Mesodermal cell (in vitro differentiated cells): ENCODE data around the gene ARF6.
"Not testable (repeated sequence)": the region's sequence is repeated elsewhere in the genome, so short reads cannot be mapped to it uniquely, and the experiment has no call there.

Experiments used
- H3K27ac ChIP-seq: 2 replicates; pipeline ENCODE4 v1.7.0; 2013; ENCODE audit warnings: mild to moderate bottlenecking, low read depth, low read length, moderate library complexity; ENCODE audit not compliant: severe bottlenecking
- H3K36me3 ChIP-seq: 2 replicates; pipeline ENCODE4 v1.7.1; 2013; ENCODE audit warnings: mild to moderate bottlenecking, low read length, moderate library complexity; ENCODE audit not compliant: control insufficient read depth, insufficient read depth
- H3K4me1 ChIP-seq: one replicate; pipeline ENCODE4 v1.7.1; 2013; ENCODE audit warnings: mild to moderate bottlenecking, low read length; ENCODE audit not compliant: insufficient read depth, control insufficient read depth, poor library complexity, severe bottlenecking
- H3K4me3 ChIP-seq: 2 replicates; pipeline ENCODE4 v1.7.0; 2013; ENCODE audit warnings: low read length, control low read depth, mild to moderate bottlenecking; ENCODE audit not compliant: insufficient read depth, poor library complexity, severe bottlenecking; ENCODE audit errors: extremely low read depth
- H3K9me3 ChIP-seq: 2 replicates; pipeline ENCODE4 v1.7.1; 2013; ENCODE audit warnings: mild to moderate bottlenecking, low read length, moderate library complexity; ENCODE audit not compliant: control insufficient read depth
- WGBS, 2 experiments: methylation state at CpG; one replicate each; pipeline ENCODE4 v1.1.5; 2013; ENCODE audit warnings: missing lambda C conversion rate in 2 of 2; ENCODE audit not compliant: insufficient coverage in 2 of 2; 5-methylcytosine and 5-hydroxymethylcytosine counted together

The ARF6 gene

DNA sequence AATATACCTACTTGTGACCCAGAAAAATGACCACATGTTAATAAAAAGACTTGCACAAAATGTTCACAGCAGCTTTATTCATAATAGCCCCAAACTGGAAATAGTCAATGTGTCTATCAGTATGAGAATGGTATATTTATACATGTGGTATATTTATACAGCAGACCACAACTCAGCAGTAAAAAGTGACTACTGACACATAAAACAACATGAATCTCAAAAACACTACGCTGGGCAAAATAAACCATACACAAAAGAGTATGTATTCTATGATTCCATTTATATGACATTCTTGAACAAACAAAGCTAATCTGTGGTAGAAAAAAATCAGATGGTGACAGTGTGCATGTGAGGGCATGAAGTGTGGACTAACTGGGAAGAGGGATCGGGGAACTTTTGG lies 35.1 kb downstream of the ARF6 start:
- H3K4me3 ChIP-seq = no peak overlapping the region
- no peaks in the 10 kb centered on the region for H3K4me1 ChIP-seq
- H3K27ac ChIP-seq = no peak overlapping the region
- no peaks in the 10 kb centered on the region for H3K9me3 ChIP-seq
- no CpG with 5 or more reads among the region's 2 CpGs for WGBS, 2 experiments
- no peaks in the 10 kb centered on the region for H3K36me3 ChIP-seq

DNA sequence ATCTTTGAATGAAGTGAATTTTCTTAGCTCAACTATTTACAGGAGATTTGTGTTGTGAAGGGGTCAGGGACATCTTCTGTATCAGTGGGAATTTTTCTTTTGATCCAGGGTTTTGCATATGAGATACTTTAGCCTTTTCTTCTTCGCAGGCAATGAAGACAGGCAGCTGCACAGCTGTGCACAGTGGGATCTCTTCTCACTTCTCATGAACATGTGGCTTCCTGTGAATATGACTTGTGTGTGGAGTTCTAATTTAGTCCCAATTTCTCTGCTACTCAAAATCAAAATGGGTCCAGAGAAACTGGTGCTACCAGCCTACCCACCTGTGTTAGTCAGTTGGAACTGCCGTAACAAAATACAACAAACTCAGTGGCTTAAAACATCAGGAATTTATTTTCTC lies 37.8 kb downstream of the ARF6 start:
- Histone ChIP-seq H3K9me3 (no peaks in the 10 kb centered on the region), H3K27ac (no peak overlapping the region), H3K36me3 (no peaks in the 10 kb centered on the region), H3K4me3 (no peak overlapping the region), H3K4me1 (peaks cover 2% of the 10 kb centered on the region)
- no CpG with 5 or more reads among the region's 2 CpGs for WGBS, 2 experiments

DNA sequence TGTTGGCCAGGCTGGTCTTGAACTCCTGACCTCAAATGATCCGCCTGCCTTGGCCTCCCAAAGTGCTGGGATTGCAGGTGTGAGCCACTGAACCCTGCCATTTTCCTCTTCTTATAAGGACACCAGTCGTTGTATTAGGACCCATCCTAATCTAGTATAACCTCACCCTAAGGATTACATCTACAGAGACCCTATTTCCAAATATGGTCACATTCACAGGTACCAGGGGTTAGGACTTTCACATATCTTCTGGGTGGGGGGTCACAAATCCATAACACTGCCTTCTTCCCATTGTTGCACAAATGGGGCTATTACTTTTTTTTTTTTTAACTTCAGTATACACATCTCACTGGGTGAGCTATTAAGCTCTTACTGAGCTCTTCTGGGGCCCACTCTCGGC lies 38.6 kb downstream of the ARF6 start:
- Histone ChIP-seq H3K36me3 (no peaks in the 10 kb centered on the region), H3K4me3 (no peak overlapping the region), H3K9me3 (no peaks in the 10 kb centered on the region), H3K4me1 (peaks cover 2% of the 10 kb centered on the region), H3K27ac (no peak overlapping the region)
- WGBS, 2 experiments = 77 to 96% methylated on average over 2 to 3 of the region's 3 CpGs

DNA sequence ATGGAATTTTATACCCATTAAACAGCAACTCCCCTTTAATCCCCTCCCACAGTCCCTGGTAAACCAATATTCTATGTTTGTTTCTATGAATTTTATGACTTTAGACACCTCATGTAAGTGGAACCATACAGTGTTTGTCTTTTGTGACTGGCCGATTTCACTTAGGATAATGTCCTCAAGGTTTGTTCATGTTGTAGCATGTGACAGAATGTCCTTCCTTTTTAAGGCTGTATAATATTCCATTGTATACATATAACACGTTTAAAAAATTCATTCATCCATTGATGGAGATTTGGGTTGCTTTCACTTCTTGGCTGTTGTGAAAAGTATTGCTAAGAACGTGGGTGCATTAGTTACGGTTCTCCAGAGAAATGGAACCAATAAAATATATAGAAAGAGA lies 40.2 kb downstream of the ARF6 start:
- no peak overlapping the region for H3K27ac ChIP-seq
- H3K4me1 ChIP-seq = peaks cover 2% of the 10 kb centered on the region
- no peaks in the 10 kb centered on the region for H3K36me3 ChIP-seq
- no CpG with 5 or more reads among the region's 4 CpGs for WGBS, 2 experiments
- no peak overlapping the region for H3K4me3 ChIP-seq
- H3K9me3 ChIP-seq = peaks cover 4% of the 10 kb centered on the region

DNA sequence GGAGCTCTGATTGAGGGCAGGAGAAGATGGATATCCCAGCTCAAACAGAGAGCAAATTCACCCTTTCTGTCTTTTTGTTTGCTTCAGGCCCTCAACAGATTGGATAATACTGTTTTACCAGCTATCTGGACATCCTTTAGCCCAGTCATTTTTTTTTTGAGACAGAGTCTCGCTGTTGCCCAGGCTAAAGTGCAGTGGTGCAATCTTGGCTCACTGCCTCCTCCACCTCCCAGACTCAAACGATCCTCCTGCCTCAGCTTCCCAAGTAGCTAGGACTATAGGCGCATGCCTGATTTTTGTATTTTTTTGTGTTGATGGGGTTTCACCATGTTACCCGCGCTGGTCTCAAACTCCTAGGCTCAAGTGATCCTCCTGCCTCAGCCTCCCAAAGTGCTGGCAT lies 40.8 kb downstream of the ARF6 start:
- Histone ChIP-seq H3K4me1 (peaks cover 2% of the 10 kb centered on the region), H3K36me3 (no peaks in the 10 kb centered on the region), H3K4me3 (no peak overlapping the region), H3K9me3 (peaks cover 4% of the 10 kb centered on the region), H3K27ac (no peak overlapping the region)
- WGBS, 2 experiments = 87 to 90% methylated on average over 3 to 4 of the region's 5 CpGs

DNA sequence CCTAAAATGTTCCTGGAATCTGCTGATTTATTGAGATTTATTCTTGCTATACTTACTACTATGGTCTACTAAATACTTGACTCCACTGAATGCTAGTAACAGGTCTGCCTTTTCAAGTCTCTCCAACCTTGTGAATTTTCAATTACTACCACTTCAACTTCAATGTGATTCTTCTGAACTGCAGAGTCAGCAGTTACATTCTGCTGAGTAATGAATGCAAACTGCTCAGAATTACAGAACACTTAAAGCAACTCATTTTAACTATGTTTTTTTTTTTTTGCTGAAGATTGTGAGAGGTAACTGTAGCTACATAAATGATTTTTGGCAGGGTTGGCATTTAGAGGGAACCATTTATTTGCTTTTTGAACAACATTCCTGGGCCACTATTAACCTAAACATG lies 41.8 kb downstream of the ARF6 start:
- Histone ChIP-seq H3K4me3 (no peak overlapping the region), H3K36me3 (no peaks in the 10 kb centered on the region), H3K27ac (no peak overlapping the region), H3K9me3 (peaks cover 9% of the 10 kb centered on the region), H3K4me1 (peaks cover 2% of the 10 kb centered on the region)

DNA sequence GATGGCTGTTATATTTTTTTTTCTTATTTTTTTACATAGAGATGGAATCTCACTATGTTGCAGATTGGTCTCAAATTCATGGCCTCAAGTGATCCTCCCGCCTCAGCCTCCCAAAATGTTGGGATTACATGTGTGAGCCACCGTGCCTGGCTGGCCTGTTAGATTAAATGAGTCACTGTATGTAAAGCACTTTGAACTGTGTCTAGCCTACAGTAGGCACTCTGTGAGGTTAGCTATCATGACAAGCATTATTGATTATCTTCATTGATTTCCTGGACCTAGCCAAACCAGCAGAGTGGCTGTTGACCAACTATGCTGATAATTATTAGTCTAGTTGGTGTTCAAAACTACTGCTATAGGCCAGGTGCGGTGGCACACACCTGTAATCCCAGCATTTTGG lies 42.6 kb downstream of the ARF6 start:
- H3K27ac ChIP-seq = no peak overlapping the region
- WGBS, 2 experiments = 100% methylated on average over 2 of the region's 3 CpGs
- H3K36me3 ChIP-seq = no peaks in the 10 kb centered on the region
- H3K9me3 ChIP-seq = peaks cover 11% of the 10 kb centered on the region
- H3K4me1 ChIP-seq = peaks cover 4% of the 10 kb centered on the region
- no peak overlapping the region for H3K4me3 ChIP-seq

DNA sequence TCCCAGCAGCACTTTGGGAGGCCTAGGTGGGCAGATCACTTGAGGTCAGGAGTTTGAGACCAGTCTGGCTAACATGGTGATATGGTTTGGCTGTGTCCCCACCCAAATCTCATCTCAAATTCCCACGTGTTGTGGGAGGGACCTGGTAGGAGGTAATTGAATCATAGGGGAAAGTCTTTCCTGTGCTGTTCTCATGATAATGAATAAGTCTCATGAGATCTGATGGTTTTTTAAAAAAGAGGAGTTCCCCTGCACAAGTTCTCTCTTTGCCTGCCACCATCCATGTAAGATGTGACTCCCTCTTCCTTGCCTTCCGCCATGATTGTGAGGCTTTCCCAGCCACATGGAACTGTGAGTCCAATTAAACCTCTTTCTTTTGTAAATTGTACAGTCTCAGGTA lies 43.4 kb downstream of the ARF6 start:
- not testable (repeated sequence) for H3K4me3 ChIP-seq, H3K36me3 ChIP-seq, H3K27ac ChIP-seq
- H3K4me1 ChIP-seq = peaks cover 12% of the 10 kb centered on the region
- peaks cover 11% of the 10 kb centered on the region for H3K9me3 ChIP-seq
- no CpG with 5 or more reads among the region's 2 CpGs for WGBS, 2 experiments

DNA sequence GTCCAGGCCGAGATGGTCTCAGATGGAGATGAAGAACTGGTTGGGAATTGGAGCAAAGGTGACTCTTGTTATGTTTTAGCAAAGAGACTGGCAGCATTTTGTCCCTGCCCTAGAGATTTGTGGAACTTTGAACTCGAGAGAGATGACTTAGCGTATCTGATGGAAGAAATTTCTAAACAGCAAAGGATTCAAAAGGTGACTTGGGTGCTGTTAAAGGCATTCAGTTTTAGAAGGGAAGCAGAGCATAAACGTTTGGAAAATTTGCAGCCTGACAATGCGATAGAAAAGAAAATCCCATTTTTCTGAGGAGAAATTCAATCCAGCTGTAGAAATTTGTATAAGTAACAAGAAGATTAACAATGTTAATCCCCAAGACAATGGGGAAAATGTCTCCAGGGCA lies 44.0 kb downstream of the ARF6 start:
- not testable (repeated sequence) for H3K4me3 ChIP-seq, H3K27ac ChIP-seq, H3K36me3 ChIP-seq
- H3K9me3 ChIP-seq = peaks cover 11% of the 10 kb centered on the region
- WGBS, 2 experiments = 91 to 94% methylated on average over 4 to 5 of the region's 5 CpGs
- peaks cover 13% of the 10 kb centered on the region for H3K4me1 ChIP-seq

DNA sequence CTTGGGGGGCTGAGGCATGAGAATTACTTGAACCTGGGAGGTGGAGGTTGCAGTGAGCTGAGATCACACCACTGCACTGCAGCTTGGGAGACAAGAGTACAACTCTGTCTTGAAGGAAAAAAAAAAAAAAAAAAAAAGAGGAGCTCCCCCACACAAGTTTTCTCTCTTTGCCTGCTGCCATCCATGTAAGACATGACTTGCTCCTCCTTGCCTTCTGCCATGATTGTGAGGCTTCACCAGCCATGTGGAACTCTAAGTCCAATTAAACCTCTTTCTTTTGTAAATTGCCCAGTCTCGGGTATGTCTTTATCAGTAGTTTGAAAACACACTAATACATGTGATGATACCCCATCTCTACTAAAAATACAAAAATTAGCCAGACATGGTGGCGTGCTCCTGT lies 46.3 kb downstream of the ARF6 start:
- Histone ChIP-seq H3K4me1 (peaks cover 13% of the 10 kb centered on the region), H3K9me3 (peaks cover 11% of the 10 kb centered on the region)
- WGBS, 2 experiments = 90 to 100% methylated on average over 2 of the region's 2 CpGs
- H3K27ac ChIP-seq, H3K4me3 ChIP-seq, H3K36me3 ChIP-seq: not testable (repeated sequence)

DNA sequence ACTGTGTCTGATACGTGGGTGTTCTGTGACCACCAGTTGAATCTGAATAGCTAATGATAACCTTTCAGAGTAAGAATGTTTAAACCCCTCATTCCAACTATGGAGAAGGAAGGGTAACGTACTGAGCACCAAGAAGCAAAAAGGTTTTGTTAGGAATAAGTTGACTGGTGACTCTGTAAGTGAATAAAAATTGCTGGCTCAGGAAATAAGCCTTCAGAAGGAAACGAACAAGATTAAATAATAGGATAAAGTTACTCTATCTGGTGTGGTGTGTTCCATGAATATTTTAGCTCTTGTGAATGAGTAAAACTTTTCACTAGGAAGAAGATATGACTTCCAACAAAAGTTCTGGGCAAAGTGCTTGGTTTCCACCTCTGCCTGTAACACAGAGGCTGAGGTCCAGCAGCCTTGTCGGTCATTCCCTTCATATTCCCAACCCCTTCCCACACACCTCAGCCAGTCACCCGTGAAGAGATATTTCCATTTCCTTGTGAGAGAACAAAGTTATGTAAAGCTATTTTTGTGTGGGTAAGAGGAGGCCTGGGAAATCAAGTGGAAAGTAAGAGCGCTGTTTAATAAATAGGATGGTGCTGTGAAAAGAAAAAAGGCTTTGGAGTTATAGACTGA lies 47.1 kb downstream of the ARF6 start:
- no peak overlapping the region for H3K4me3 ChIP-seq
- 63 to 70% methylated on average over 2 of the region's 6 CpGs for WGBS, 2 experiments
- H3K27ac ChIP-seq = no peak overlapping the region
- peaks cover 11% of the 10 kb centered on the region for H3K4me1 ChIP-seq
- H3K36me3 ChIP-seq = no peaks in the 10 kb centered on the region
- peaks cover 11% of the 10 kb centered on the region for H3K9me3 ChIP-seq
